Neutrophil (primary cell): ENCODE measurements around the gene RAPGEF1.
"Not testable (repeated sequence)": the region's sequence is repeated elsewhere in the genome, so short reads cannot be mapped to it uniquely, and the experiment has no call there.

Experiments used
- H3K27ac ChIP-seq: fragments of 200-600 bp; sonication (generic); 2 replicates; pipeline ENCODE4 v1.5.1; 2016; ENCODE audit warnings: mild to moderate bottlenecking, moderate library complexity
- H3K27me3 ChIP-seq: fragments of 200-600 bp; sonication (generic); 2 replicates; pipeline ENCODE4 v1.6.0; 2016; ENCODE audit warnings: mild to moderate bottlenecking
- H3K36me3 ChIP-seq: fragments of 200-600 bp; sonication (generic); 2 replicates; pipeline ENCODE4 v1.5.1; 2017
- H3K4me1 ChIP-seq, 2 experiments: fragments of 200-600 bp in 1 of 2; sonication (generic) in 1 of 2; 1 replicate in 1 of 2; 2 replicates in 1 of 2; pipeline versions ENCODE4 v1.5.1 to v1.6.1; 2013 to 2016; ENCODE audit warnings: low read depth in 1 of 2, low read length in 1 of 2, mild to moderate bottlenecking in 1 of 2, moderate library complexity in 1 of 2; ENCODE audit not compliant: control insufficient read depth in 1 of 2, insufficient read depth in 1 of 2
- H3K4me3 ChIP-seq, 2 experiments: fragments of 200-600 bp in 1 of 2; sonication (generic) in 1 of 2; 1 replicate in 1 of 2; 2 replicates in 1 of 2; pipeline ENCODE4 v1.5.1; 2013 to 2016; ENCODE audit warnings: low read depth in 1 of 2, low read length in 1 of 2, mild to moderate bottlenecking in 1 of 2, moderate library complexity in 1 of 2
- H3K9me3 ChIP-seq: fragments of 200-600 bp; sonication (generic); 2 replicates; pipeline ENCODE4 v1.5.1; 2016
- TF ChIP-seq, protein P1 (sequence below): fragments of 200-600 bp; sonication (generic); IDR thresholded peaks from 2 replicates; pipeline ENCODE4 v1.5.1; 2016; ENCODE audit warnings: antibody characterized with exemption

RAPGEF1 gene

DNA sequence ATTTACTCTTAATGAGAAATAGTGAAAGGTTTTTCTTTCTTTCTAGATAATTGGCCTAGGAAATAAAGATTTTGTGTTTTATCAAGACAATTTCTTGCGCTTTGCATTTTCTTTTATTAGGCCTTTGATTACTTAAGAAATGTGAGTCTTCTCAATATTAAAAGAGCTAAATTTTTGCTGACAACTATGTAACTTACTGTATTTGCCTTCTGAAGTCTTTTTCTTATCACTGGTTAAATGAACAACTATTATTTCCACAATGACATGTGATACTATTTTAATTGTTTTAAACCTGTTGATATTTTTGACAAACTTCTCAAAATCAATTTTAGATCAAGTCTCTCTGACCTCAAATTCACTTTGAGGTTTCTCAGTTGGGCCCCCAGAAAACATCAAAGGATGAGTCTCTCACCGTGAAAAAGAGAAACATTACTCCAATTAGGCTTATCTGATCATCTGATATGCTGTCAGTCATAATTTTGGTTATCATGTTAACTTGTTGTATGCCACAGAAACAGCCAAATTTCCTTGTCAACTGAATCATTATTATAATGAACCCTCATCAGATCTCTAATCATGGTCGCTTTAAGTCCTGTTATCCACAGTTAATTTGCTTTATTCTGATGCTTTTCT, 48.8 kb downstream of the RAPGEF1 start:
- Histone ChIP-seq H3K36me3 (no peaks in the 10 kb centered on the region), H3K4me1 (peaks cover 0 to 18% of the 10 kb centered on the region in 2 experiments), H3K4me3 (no peak overlapping the region), H3K9me3 (no peaks in the 10 kb centered on the region), H3K27ac (peak overlapping the region; percentile 64), H3K27me3 (no peaks in the 10 kb centered on the region)
- TF ChIP-seq, protein P1, sequence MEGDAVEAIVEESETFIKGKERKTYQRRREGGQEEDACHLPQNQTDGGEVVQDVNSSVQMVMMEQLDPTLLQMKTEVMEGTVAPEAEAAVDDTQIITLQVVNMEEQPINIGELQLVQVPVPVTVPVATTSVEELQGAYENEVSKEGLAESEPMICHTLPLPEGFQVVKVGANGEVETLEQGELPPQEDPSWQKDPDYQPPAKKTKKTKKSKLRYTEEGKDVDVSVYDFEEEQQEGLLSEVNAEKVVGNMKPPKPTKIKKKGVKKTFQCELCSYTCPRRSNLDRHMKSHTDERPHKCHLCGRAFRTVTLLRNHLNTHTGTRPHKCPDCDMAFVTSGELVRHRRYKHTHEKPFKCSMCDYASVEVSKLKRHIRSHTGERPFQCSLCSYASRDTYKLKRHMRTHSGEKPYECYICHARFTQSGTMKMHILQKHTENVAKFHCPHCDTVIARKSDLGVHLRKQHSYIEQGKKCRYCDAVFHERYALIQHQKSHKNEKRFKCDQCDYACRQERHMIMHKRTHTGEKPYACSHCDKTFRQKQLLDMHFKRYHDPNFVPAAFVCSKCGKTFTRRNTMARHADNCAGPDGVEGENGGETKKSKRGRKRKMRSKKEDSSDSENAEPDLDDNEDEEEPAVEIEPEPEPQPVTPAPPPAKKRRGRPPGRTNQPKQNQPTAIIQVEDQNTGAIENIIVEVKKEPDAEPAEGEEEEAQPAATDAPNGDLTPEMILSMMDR: no peak

DNA sequence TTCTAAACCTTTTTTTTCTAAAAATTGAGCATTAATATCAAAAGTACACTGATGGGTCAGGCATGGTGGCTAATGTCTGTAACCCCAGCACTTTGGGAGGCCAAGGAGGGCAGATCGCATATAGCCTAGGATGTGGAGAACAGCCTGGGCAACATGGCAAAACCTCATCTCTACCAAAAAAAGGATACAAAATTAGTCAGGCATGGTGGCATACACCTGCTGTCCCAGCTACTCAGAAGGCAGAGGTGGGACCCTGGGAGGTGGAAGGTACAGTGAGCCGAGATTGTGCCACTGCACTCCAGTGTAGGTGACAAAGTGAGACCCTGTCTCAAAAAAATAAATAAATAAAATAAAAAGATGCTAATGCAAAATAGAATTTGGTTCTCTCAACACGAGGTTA, 49.4 kb downstream of the RAPGEF1 start:
- Histone ChIP-seq H3K27ac (peak overlapping the region; percentile 64), H3K9me3 (no peaks in the 10 kb centered on the region), H3K36me3 (no peaks in the 10 kb centered on the region), H3K4me3 (no peak overlapping the region), H3K27me3 (no peaks in the 10 kb centered on the region), H3K4me1 (peaks cover 0 to 18% of the 10 kb centered on the region in 2 experiments)
- TF ChIP-seq, protein P1: no peak

DNA sequence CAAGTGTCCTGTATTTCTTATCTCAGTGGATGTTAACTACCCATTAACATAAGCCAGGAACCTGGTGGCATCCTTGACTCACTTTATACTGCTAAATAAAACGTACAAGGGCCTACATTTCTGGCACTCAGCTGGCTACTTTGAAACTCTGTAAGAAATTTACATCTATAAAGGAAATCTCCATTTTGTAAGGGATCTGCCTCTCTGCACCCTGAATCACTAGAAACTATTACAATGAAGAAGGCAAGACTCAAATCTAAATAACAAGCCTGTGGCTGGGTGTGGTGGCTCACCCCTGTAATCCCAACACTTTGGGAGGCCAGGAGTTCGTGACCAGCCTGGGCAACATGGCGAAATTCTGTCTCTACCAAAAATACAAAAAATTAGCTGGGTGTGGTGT, 51.5 kb downstream of the RAPGEF1 start:
- TF ChIP-seq, protein P1: no peak
- no peak overlapping the region for H3K4me3 ChIP-seq
- no peaks in the 10 kb centered on the region for H3K36me3 ChIP-seq
- peaks cover 0 to 18% of the 10 kb centered on the region in 2 experiments for H3K4me1 ChIP-seq
- H3K27me3 ChIP-seq: no peaks in the 10 kb centered on the region
- no peak overlapping the region for H3K27ac ChIP-seq
- no peaks in the 10 kb centered on the region for H3K9me3 ChIP-seq

DNA sequence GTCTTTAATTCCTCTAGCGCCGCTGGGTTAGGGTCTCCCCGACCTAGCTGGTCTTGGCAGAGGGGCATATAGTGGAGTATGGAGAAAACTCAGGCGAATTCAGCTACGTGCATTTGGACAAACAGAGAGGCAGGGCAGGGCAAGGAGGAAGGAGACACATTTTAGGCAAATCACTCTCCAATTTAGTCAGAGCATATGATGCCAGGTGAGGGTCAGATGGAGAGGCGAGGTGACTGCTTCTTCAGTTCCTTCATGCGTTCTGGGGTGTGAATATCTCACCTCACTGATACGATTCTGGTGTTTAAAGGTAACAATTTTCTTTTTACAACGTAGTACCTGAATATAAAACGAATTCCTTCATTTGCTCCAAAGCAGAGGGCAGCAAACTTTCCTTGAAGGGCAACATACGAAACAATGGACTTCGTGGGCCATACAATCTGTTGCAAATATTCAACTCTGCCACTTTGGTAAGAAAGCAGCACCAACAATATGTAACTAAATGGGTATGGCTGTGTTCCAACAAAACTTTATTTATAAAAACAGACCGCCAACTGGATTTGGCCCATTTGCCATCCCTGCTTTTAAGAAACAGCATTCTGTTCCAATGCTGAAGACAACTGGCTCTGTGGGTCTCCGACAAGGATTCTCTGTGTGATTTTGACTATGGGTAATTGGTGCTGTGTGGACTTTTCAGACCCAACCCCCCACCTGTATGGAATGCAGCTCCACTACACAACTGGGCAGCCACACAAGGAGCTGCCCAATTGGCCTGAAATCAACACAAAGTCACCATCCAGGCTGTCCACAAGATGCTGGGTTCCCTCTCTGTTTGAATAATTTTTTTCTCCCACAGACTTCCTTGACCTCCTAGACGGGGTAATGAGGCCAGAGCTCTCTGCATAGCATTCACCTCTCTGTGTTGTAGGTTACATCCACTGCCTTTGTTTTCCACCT, 53.8 kb downstream of the RAPGEF1 start:
- H3K4me1 ChIP-seq: peaks cover 0 to 12% of the 10 kb centered on the region in 2 experiments
- no peaks in the 10 kb centered on the region for H3K27me3 ChIP-seq
- no peak overlapping the region for H3K4me3 ChIP-seq
- TF ChIP-seq, protein P1: no peak
- no peak overlapping the region for H3K27ac ChIP-seq
- H3K9me3 ChIP-seq: no peaks in the 10 kb centered on the region
- no peaks in the 10 kb centered on the region for H3K36me3 ChIP-seq

DNA sequence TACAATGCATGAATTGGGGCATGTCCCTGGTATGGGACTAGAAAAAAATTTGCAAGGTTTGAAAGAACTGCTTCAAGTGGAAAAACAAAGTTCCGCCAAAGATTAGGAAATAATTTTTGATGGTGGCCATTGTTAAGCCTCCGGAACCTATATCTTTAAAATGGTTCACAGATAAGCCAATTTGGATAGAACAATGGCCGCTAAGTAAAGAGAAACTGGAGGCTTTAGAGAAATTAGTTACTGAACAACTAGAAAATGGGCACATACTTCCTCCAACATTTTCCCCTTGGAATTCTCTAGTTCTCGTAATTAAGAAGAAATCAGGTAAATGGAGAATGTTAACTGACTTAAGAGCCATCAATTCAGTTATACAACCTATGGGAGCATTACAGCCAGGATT, 56.8 kb downstream of the RAPGEF1 start:
- not testable (repeated sequence) for H3K4me3 ChIP-seq, H3K4me1 ChIP-seq, H3K27ac ChIP-seq, H3K36me3 ChIP-seq, H3K9me3 ChIP-seq, H3K27me3 ChIP-seq

DNA sequence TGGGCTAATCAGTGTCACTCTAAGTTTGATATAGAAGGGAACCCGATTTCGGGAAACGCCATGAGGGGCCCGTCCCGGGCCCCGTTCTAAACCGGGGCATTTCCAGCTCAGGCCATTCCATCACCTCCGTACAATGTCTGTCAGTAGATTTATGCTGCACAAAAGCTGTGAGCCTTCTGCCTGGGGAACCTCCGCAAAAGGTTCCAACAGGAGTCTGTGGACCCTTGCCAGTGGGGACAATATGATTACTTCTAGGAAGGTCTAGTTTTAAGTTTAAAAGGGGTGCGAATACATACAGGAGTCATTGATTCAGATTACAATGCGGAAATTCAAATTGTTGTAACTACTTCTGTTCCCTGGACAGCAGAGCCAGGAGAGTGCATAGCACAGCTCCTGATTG, 57.6 kb downstream of the RAPGEF1 start:
- no peaks in the 10 kb centered on the region for H3K9me3 ChIP-seq
- no peak overlapping the region for H3K27ac ChIP-seq
- H3K27me3 ChIP-seq: no peaks in the 10 kb centered on the region
- H3K4me1 ChIP-seq: no peaks in the 10 kb centered on the region
- no peak overlapping the region for H3K4me3 ChIP-seq
- TF ChIP-seq, protein P1: no peak
- H3K36me3 ChIP-seq: no peaks in the 10 kb centered on the region

DNA sequence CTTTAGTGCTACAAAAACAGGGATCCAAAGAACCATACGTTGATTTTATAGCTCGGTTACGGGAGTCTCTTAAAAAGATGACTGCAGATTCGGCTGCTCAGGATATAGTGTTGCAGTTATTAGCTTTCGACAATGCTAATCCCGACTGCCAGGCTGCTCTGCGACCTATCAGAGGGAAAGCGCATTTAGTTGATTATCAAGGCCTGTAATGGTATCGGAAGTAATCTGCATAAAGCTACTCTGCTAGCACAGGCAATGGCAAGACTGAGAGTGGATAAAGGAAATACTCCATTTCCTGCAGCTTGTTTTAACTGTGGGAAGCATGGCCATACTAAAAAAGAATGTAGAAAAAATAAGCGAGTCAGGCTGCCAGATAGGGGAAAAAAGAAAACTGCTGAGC, 58.0 kb downstream of the RAPGEF1 start:
- H3K27me3 ChIP-seq, H3K4me3 ChIP-seq, H3K9me3 ChIP-seq, H3K27ac ChIP-seq, H3K36me3 ChIP-seq, H3K4me1 ChIP-seq: not testable (repeated sequence)

DNA sequence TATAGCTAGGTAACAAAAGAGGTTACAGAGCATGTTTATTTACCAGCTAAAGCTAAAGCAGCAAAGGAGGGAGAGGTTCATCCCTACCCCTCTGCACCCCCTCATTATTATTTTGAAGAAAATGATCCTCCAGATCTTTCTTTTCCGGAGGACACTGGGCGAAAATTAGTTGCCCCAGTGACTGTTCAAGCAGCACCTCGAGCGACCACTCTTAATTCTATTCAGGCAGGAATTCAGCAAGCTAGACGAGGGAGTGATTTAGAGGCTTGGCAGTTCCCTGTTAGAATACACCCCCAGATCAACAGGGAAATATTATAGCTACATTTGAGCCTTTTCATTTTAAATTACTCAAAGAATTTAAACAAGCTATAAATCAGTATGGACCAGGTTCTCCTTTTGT, 58.8 kb downstream of the RAPGEF1 start:
- not testable (repeated sequence) for H3K9me3 ChIP-seq, H3K4me1 ChIP-seq

More for the DNA sequence above, 58.8 kb downstream of the RAPGEF1 start:
- not testable (repeated sequence) for H3K27ac ChIP-seq, H3K36me3 ChIP-seq, H3K27me3 ChIP-seq, H3K4me3 ChIP-seq
